ENCODE measurements around the gene GPR162.

- no peak for TF ChIP-seq EZH2phosphoT487 (IDR thresholded peaks at IDR 0.05; ENCODE audit: low read depth, severe bottlenecking, unreplicated experiment)
- no peak for TF ChIP-seq CTCF (IDR thresholded peaks at IDR 0.05; ENCODE audit: poor library complexity)
Observed at GRCh38 chr12:6832125-6832524, 10.5 kb downstream of the GPR162 start.

Data from hepatocyte (in vitro differentiated cells).